Neural cell (in vitro differentiated cells): ENCODE data around the gene PRAF2.

Experiments used
- CTCF ChIP-seq: fragments of 450-650 bp; IDR thresholded peaks from 2 replicates; pipeline ENCODE4 v1.5.1; 2014; ENCODE audit warnings: antibody characterized with exemption, mild to moderate bottlenecking, moderate library complexity; ENCODE audit not compliant: poor library complexity, severe bottlenecking
- EP300 ChIP-seq: fragments of 450-650 bp; conservative IDR thresholded peaks from 2 replicates; pipeline ENCODE4 v1.6.1; 2014; ENCODE audit warnings: antibody characterized with exemption, mild to moderate bottlenecking, moderate library complexity; ENCODE audit not compliant: poor library complexity, severe bottlenecking
- EZH2 ChIP-seq: fragments of 200-600, 300-800 bp; shearing (Covaris generic), sonication (generic); IDR thresholded peaks from 2 replicates; pipeline ENCODE4 v1.6.1; 2014; ENCODE audit warnings: antibody characterized with exemption, low read length, borderline replicate concordance, mild to moderate bottlenecking; ENCODE audit not compliant: insufficient read depth, poor library complexity, severe bottlenecking
- POLR2AphosphoS5 ChIP-seq: IDR thresholded peaks from 2 replicates; pipeline ENCODE4 v1.6.1; 2012

- TF ChIP-seq EP300 (no peak), EZH2 (no peak), CTCF (no peak), POLR2AphosphoS5 (no peak)
These were observed 42.9 kb upstream of the PRAF2 start for GRCh38 chrX:49116716-49117115.
